ENCODE data around the gene CLCF1.

Gene CLCF1

DNA sequence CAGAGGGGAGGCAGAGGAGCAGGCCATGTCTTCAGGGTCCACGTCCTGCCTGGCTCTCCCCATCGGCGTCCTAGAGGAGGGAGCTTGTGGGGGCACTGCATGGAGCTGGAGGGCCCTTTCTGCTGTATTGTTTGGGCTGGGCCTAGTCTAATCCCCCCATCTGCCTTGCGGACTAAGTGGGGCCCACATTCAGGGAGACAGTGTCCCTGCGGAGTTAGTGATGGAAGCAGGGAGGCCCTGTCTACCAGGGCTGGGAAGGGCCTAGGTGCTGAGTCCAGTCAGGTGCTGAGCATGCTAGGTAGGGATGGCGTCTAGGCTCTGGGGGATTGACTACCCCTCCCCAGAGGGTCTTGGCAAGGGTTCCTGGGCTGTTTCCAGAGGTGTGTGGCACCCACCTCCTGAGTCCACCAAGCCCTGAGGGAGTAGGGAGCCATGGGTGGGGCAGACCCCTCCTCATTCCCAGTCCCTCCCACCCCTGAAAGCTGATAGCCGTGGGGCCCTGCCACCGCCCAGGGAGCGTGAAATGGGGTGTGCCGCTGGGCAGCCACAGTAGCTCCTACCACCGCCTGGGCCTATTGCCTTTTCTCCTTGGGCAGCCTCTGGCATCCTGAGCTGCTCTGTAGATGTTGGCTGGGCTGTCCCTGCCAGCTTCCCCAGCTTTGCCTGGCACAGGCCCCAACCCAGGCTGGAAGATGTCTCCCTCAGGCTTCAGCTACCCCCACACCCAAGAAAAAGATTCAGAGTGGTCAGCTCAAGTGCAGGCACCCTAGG, 18.2 kb downstream of the CLCF1 start:
- no peak for DNase-seq

DNA sequence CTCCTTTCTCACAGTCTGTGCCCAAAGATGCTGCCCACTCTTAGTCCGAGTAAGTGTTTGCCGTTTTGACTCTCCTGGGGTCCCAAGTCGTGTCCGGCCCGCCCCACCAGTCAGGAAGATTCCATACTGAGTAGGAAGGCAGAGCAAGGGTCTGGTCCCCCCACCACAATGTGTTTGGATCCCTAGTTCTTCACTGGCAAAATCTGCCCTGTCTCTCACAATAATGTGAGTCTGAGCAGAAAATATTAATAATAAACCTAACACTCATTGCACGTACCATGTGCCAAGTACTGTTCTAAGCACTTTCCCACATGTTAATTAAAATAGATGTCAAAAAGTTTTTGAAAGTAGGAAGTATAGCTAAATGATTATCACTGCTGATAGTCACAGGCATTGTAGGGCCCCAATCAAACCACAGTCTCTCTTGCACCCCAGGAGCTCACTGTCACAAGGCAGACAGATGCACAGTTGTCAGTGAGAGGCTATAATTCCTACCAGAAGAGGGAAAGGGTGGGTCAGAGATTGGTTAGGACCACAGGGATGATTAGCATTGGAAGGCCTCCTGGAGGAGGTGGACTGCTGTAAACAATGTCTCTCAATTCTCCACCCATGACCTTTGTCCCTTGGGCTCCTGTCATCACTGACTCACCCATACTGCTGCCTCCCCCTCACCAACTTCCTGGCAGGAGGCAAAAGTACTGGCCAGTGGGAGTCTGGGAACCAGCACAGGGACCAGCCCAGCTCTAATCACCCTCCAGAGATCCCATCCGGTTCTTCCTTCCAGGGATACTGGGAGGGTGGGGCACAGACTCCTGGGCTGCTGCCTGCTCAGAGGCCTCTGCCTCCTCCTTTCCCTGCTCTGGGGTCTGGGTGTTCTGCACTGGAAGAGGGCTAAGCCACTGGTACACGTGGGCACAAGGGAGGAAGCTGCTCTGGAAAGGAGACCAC, 19.0 kb downstream of the CLCF1 start:
- DNase-seq, result no peak

DNA sequence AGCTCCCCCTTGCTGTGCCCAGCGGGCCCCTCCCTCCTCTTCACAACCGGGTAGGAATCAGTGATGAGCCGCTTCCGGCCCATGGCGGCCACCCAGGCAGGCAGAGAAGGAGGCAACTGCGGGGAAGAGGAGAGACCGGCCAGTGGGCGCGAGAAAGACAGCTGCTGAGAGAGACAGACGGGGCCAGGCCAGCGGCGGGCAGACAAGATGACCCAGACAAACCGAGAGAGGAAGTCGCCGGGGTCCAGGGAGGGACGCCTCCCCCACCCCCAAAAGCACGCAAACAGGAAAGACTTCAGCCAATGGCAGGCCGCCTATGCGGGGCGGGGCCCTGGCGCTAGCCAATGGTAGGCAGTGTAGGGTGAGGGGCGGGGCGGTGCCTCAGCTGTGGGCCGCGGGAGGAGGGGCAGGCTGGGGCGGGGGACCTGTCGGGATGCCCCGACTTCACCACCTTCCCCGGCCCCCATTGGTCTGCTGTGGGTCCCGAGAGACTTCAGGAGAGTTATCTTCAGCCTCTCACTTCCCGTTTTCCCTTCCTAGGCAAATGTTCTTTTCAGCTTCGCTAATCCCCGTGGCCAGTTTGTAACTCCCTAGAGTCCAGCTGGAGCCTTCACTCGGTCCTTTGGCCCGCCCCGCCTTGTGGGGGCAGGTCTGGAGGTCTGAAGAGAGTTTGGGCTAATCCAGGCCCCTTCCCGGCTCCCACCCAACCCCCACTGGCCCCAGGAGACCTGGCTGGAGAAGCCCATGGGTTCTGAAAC, 19.9 kb downstream of the CLCF1 start, which contains the start of gene POLD4:
Gene POLD4, minus strand, starts transcription at position 230 of the 758 bp plus-strand sequence. Its CDS starts 147 bp downstream, at position 83.
- peak; percentile 74 to 86 for DNase-seq

DNA sequence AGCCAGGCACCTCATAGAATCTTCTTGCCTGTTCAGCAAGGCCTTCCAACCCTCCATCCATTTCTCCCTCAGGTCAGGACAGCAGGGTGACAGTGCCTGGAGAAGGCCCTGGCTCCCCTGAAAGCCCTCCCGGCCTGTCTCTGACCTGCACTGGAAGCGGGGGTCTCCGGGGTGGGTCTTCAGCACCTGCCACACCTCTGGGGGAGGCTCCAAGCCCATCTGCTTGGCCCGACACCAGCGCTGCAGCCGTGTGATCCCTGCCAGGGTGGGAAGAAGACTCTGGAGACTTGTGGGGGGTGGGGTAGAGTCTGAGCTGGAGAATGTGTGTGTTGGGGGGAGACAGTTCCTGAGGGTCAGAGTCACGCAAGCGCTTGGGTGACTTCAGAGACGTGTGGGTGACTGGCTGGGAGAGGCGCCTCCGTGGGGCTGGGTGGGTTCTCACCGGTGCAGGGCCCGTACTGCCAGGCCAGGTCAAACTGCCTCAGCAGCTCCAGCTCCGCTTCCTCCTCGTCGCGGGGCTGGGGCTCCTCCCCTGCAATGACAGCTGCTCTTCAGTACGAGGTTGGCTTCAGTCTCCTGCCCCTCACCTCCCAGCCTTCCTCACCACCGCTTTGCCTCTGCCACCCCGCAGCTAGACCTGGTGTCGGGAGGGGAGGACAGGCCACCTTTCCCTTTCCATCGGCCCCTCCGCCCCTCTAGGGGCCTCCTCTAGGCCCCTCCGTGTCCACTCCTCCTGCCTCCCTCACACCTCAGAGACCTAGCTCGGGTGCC, 20.7 kb downstream of the CLCF1 start:
- DNase-seq, result no peak

DNA sequence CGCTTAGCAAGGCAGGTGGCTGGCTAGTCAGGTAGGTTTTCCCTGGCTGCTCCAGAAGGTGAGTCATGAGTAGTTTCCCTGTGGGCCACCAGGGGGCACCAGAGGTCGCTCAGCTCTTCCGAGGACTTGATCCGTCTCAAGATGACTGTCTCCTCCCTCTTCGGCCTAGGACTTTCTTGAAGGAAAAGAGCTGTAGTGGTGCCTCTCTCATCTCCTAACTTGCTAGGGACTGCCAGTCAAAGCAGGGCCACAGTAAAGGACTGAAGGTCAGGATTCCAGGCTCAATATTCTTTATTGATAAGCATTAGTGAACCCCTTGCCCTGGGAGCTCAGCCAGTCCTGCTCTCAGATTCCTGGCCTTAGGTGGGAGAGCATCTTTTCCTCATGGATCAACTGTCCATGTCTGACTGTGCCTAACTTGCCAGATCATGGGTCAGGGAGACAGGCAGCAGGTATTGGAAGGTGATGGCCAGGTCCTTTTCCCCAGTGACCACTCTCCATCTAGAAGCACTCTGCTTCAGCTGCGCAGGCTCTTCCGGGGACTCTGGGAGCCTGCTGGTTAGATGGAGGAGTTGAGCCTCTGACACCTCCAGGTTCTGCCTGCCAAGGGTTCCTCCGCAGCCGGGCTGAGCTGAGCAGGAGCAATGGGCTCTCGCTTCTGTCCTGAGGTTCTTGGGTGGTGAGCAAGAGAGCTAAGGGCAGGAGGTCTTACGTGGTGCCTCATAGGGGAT, 22.0 kb downstream of the CLCF1 start:
- peak; percentile 12 to 54 for DNase-seq

DNA sequence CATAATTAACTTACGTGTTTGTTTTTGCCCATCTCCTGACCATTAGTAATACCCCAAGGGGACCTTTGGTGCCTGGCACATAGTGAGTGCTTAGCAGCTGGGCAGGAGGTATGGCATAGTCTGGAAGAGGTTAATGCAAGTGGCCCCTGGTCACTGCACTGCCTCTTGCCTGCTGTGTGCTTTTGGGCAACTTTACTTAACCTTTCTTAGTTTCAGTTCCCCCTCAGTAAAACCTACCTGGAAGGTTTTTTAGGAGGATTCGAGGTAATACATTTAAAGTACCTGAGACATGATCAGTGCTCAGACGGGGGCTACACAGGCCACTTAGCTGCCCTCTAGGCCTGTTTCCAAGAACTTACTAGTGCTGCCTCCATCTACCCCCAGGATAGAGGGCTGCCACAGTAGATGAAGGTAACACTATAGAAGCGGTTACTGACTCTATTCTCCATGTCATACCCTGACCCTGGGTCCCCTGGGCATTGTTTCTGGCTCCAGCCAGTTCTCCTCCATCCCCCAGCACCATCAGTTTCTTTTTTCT, 23.4 kb downstream of the CLCF1 start:
- DNase-seq, result no peak

DNA sequence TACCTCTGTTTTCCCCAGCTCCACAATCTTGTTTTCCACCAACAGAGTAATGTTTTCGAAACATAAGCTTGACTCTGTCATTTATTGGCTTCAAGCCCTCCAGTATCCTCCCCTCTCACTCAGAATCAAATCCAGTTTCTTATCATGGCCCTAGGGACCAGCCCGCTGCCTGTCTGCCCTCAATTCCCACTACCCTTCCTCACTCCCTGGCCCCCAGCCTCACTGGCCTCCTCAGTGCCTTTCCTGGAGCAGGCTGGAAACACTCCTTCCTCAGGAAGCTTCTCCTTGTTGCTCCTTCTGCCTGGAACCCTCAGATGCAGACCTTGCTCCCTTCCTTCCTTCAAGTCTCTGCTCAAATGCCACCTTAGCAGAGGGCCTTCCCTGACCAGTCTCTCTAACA, 23.9 kb downstream of the CLCF1 start:
- DNase-seq, result no peak

DNA sequence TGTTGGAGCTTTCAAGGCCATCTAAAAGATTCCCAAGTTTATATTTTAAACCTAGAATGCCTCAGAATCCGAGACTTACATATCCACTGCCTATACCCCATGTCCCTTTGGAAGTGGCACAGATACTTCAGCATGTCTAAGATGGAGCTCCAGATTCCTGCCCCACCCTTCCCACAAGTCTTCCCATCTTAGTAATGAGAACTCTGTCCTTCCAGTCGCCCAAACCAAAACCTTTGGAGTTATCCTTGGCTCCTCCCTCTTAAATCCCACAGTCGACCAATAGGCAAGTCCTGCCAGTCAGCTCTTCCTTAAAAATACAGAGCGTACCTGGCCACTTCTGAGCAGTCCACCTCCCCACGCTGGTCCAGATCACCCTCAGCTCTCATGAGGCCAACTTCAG, 24.4 kb downstream of the CLCF1 start:
- DNase-seq, result no peak

DNA sequence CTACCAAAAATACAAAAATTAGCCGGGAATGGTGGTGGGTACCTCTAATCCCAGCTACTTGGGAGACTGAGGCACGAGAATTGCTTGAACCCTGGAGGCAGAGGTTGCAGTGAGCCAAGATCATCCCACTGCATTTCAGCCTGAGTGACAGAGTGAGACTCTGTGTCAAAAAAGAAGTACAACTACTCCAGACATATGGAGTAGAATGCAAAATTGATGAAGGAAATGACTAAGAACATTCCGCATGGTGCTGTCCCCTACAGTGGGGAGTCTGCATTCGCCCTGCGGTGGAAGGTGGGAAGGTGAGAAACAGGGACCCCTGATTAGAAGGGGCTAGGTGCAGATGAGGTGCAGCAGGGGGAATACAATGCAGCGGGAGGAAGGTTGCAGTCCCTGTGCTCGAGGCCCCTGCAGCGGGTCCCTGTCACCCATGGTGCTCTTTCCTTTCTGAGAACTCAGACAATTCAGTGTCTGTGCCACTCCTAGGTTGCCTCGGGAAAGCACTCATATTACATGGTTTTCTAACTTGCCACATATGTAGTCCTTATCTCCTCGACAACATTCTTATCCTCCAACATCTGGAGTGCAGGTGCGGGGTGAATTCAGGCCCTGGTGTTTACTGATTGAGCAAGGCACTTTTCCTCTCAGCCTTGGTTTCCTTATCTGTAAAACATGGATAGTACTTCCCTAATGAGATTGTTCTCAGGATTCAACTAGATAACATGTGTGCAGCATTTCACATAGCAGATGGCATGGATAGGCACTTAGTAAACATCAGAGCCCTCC, 25.2 kb downstream of the CLCF1 start:
- no peak for DNase-seq

DNA sequence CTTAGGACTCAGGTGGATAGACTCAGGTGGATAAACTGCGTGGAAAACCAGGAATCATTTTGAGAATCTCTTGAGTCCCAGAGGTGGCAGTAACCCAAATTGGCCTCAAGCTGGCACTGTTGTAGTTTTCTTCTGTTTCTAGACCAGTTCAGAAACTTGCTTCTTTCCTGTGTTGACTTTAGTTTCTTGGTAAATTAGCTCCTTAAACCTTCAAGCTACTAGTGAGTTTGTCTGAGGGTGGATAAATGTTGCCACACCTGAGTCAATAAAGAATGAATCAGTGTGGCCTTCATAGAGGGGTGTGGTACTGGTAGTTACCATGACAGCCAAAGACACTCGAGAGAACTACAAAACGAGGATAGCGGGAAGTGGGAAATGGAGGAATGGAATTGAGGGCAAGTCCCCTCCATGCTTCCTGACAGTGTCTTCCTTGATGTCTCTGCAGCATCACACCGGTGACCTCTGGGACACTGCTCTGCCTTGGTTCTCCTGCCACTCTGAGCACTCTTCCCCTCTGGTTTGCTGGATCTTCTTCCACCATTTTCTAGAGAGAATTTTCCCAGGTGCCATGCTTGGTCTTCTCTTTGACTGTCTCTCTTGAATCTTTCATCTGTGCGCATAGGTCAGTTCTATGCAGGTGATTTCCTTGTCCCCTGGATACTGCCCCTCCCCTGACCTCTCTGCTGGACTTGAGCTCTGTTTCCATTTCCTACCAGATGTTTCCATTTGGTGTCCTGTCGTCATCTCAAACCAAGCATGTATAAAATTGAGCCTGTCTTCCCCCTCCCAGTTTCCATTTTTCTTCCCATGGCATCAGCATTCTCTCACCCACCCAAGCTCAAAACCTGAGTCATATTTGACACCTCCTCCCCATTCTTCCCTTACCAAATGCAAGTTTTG, 27.2 kb downstream of the CLCF1 start:
- DNase-seq, result no peak

DNA sequence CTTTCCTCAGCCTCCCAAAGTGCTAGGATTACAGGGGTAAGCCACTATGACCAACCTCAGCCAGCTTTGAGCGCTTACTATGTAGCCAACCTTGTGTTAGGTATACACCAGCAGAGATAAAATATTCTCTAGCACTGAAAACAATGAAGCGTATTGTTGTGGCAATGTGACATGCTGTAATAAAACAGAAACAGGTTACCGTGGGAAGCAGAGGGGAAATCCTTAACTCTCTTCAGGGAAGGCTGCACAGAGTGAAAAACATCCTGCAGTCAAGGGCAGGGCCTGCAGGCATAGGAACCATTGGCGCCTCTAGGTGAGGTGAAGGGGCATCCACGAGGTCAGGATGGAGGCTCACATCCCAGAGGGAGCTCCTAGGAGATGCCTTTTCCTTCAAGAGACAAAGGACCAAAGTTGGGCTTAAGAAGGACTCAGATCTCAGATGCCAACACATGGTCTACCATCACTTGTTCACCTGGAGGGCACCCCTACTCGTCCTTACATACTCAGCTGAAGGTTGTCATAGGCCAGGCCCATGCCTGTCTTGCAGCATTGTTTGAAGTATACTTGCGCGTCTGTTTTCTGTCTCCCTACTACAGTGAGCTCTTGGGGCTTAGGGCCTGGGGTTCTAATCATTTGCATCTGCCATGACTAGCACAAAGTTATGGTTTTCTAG, 28.0 kb downstream of the CLCF1 start:
- DNase-seq, result no peak

DNA sequence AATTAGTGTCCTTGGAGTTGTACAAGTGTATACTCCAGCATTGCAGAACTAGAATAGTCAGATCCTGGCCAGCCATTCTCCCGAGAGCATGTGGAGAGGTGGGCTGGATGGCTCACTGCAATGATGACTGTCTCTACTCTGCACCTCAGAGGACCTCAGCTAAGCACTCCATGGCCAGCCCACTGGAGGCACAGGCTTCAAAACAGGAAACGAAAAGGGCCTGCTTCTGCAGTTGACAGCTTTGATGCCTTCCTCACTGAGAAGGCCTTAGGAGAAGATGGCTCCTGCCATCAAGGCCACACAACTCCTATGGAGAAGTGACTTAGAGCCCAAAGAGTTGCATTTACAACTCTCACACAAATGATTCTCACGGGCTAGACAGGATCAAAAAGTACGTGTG, 29.1 kb downstream of the CLCF1 start:
- DNase-seq, result no peak

DNA sequence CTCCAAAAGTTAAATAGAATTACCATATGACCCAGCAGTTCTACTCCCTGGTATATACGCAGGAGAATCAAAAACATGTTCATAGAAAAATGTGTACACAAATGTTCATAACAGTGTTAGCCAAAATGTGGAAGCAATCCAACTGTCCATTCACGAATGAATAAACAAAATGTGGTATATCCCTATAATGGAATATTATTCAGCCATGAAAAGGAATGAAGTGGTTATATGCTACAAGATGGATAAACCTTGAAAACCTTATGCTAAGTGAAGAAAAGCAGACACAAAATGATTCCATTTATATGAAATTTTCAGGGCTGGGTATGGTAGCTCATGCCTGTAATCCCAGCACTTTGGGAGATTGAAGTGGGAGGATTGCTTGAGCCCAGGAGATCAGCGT, 36.1 kb downstream of the CLCF1 start:
- DNase-seq, result no peak

DNA sequence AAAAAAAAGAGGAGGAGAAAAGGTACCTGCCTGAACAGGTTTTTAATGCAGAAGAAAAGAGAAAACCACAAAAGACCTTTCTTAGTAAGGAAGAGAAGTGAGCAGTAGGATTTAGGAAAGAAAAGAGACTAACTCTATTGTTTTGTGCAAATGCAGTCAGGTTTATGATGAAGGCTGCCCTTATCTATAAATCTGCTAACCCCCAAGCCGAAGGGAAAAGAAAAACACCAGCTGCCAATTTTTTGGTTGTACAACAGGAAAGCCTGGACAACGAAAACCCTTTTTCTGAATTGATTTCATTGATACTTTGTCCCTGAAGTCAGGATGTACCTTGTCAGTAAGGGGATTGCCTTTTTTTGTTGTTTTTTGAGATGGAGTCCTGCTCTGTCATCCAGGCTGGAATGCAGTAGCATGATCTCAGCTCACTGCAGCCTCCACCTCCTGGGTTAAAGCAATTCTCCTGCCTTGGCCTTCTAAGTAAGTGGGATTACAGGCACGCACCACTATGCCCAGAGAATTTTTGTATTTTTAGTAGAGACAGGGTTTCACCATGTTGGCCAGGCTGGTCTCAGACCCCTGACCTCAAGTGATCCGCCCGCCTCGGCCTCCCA, 41.2 kb downstream of the CLCF1 start:
- no peak for DNase-seq

DNA sequence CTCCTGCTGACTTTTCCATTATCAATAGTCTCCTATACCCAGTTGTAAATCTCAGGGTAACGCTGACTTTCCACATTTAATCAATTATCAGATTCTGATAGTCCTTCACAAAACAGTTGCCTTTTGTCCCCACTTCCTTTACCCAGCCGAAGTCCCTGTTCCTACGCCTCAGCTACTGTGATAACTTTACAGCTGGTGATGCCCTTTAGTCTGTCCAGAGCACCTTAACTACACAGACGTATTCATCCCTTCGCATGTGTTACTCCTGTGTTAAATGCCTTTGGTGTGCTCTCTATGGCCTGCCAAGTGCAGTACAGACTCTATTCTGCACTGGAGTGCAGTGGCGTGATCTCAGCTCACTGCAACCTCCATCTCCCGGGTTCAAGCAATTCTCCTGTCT, 49.9 kb downstream of the CLCF1 start:
- no peak for DNase-seq

DNA sequence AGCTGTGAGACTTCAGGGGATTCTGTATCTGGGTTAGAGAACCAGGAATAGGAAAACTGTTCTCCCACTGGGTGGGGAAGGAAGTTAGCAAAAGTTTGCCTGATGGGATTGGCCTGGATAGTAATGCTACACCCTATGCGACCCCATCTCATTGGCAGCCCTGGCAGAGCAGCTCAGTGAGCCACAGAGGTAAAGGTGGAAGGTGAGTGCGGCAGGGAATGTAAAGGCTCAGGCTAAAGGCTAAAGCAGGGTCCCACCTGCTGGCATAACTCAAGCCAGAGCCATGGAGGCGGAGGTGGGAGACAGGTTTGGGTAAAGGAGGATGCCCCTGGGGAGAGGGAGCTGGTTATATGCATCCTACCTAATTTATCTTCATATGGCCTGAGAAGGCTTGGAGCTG, 51.3 kb downstream of the CLCF1 start:
- no peak for DNase-seq

DNA sequence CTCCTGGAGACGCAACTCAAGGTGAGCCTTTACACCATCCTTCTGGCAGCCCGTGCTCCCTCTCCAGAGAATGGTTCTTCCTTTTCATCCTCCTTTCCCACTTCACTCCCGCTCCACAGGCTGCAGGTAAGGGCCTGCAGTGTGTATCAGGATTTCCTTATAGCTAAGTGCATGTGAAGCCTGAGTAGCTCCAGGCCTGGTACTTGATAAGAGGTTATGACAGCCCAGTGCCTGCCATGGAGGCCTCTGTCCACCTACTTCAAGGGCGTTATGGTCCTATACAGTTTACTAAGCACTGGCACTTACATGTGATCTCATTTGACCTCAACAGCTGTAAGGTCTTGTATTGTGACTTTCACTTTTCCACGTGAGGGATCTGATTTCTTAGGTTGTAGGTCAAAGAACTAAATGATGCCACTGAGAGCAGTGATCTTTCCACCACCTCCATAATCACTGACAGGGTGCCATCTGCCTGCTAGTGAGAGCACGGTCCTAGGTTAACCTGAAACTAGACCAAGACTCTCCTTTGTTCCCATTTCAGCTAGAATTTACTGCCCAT, 52.0 kb downstream of the CLCF1 start:
- no peak for DNase-seq

DNA sequence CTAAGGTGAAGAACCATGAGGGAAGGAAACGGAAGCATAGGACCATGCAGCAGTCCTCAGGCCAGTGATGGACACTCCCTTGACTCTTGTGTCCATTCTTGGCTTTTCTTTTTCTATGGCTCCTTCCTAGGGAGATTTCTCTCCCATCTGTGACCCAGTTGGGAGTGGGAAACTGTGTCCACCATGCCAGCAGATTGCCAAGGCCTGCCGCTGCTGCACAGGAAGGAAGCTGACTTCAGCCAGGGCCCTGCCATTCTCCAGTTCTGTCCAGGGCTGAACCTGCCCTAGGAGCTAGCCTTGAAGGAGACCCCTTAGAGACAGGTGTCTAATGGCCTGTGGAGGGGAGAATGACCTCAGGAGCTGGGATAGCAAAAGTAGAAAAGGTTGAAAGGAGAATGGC, 52.7 kb downstream of the CLCF1 start:
- no peak for DNase-seq

Data from NCI-H1930 (cell line).